ENCODE results near the gene CCSER1. TPM values are rescaled to one million over a fixed set of nuclear protein-coding genes. Genes with fewer than 3 reads are reported as not detected.
"Not testable (repeated sequence)": the region's sequence is repeated elsewhere in the genome, so short reads cannot be mapped to it uniquely, and the experiment has no call there.

Gene CCSER1
- total and polyA plus RNA-seq, 2 experiments from 2014 or later, result 5.2 to 23.4 TPM

GRCh38 chr4:90375081-90375480 is 247.9 kb downstream of the CCSER1 start:
- Histone ChIP-seq H3K27me3 (no peaks in the 10 kb centered on the region), H3K4me3 (no peak overlapping the region), H3K4me1 (ENCODE audit: insufficient read depth) (no peaks in the 10 kb centered on the region), H3K79me2 (no peaks in the 10 kb centered on the region), H3K9me2 (replicated peaks; ENCODE audit: insufficient read depth) (no peaks in the 10 kb centered on the region), H3K4me2 (no peak overlapping the region), H3K27ac (no peak overlapping the region), H4K20me1 (ENCODE audit: insufficient read depth, poor library complexity, severe bottlenecking) (no peaks in the 10 kb centered on the region), H3K9me3 (ENCODE audit: low read depth) (no peaks in the 10 kb centered on the region), H2AFZ (no peak overlapping the region), H3K36me3 (replicated peaks; ENCODE audit: insufficient read depth, low read depth) (no peaks in the 10 kb centered on the region)
- DNase-seq (ENCODE audit: low spot score), result no peak
- TF ChIP-seq CTCF (IDR thresholded peaks at IDR 0.05; ENCODE audit: poor library complexity) (no peak), EZH2phosphoT487 (IDR thresholded peaks at IDR 0.05; ENCODE audit: low read depth, severe bottlenecking, unreplicated experiment) (no peak), EZH2 (IDR thresholded peaks at IDR 0.05; ENCODE audit: borderline replicate concordance) (no peak)
- 93% methylated on average over 2 of the region's 2 CpGs for WGBS (ENCODE audit: low lambda C conversion rate, missing lambda C conversion rate)

DNA sequence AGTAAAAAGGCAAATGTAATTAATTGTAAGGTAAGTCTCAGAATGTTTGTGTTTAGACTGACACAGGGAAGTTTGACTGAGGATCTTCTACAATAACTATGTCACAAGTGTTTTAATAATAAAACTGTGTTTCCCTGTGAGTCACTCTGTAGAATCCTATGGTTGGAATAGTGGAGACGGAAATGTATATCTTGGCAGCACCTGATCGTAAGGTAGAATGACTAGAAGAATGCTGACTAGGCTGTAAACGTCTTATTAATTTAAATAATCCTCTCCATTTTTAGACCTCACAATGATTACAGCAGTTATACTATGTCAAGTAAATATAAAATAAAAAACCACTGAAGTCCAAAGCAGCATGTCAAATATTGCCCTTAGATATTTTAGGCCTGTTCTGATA is 266.0 kb downstream of the CCSER1 start:
- Histone ChIP-seq H3K27me3 (no peaks in the 10 kb centered on the region), H3K36me3 (replicated peaks; ENCODE audit: insufficient read depth, low read depth) (no peaks in the 10 kb centered on the region), H3K4me3 (no peak overlapping the region), H2AFZ (no peak overlapping the region), H3K9me2 (replicated peaks; ENCODE audit: insufficient read depth) (no peaks in the 10 kb centered on the region), H3K27ac (no peak overlapping the region), H3K4me1 (ENCODE audit: insufficient read depth) (no peaks in the 10 kb centered on the region), H4K20me1 (ENCODE audit: insufficient read depth, poor library complexity, severe bottlenecking) (no peaks in the 10 kb centered on the region), H3K4me2 (no peak overlapping the region), H3K79me2 (no peaks in the 10 kb centered on the region), H3K9me3 (ENCODE audit: low read depth) (no peaks in the 10 kb centered on the region)
- no peak for TF ChIP-seq CTCF (IDR thresholded peaks at IDR 0.05; ENCODE audit: poor library complexity)
- no peak for TF ChIP-seq EZH2 (IDR thresholded peaks at IDR 0.05; ENCODE audit: borderline replicate concordance)
- no peak for TF ChIP-seq EZH2phosphoT487 (IDR thresholded peaks at IDR 0.05; ENCODE audit: low read depth, severe bottlenecking, unreplicated experiment)
- no peak for DNase-seq (ENCODE audit: low spot score)
- WGBS (ENCODE audit: low lambda C conversion rate, missing lambda C conversion rate), result 93% methylated on average over 3 of the region's 3 CpGs

- H3K9me2 ChIP-seq (replicated peaks; ENCODE audit: insufficient read depth), result no peaks in the 10 kb centered on the region
- no peak for TF ChIP-seq EZH2 (IDR thresholded peaks at IDR 0.05; ENCODE audit: borderline replicate concordance)
- TF ChIP-seq EZH2phosphoT487 (IDR thresholded peaks at IDR 0.05; ENCODE audit: low read depth, severe bottlenecking, unreplicated experiment), result no peak
- TF ChIP-seq CTCF (IDR thresholded peaks at IDR 0.05; ENCODE audit: poor library complexity), result no peak
- H3K4me2 ChIP-seq, result no peak overlapping the region
- H3K4me3 ChIP-seq, result no peak overlapping the region
- no peaks in the 10 kb centered on the region for H4K20me1 ChIP-seq (ENCODE audit: insufficient read depth, poor library complexity, severe bottlenecking)
- H2AFZ ChIP-seq, result no peak overlapping the region
- no peaks in the 10 kb centered on the region for H3K27me3 ChIP-seq
- no peaks in the 10 kb centered on the region for H3K79me2 ChIP-seq
- H3K9me3 ChIP-seq (ENCODE audit: low read depth), result no peaks in the 10 kb centered on the region
- H3K4me1 ChIP-seq (ENCODE audit: insufficient read depth), result no peaks in the 10 kb centered on the region
- no peak for DNase-seq (ENCODE audit: low spot score)
- 91% methylated on average over 6 of the region's 6 CpGs for WGBS (ENCODE audit: low lambda C conversion rate, missing lambda C conversion rate)
- no peaks in the 10 kb centered on the region for H3K36me3 ChIP-seq (replicated peaks; ENCODE audit: insufficient read depth, low read depth)
- no peak overlapping the region for H3K27ac ChIP-seq
These were observed 276.6 kb downstream of the CCSER1 start for GRCh38 chr4:90403781-90404180.

DNA sequence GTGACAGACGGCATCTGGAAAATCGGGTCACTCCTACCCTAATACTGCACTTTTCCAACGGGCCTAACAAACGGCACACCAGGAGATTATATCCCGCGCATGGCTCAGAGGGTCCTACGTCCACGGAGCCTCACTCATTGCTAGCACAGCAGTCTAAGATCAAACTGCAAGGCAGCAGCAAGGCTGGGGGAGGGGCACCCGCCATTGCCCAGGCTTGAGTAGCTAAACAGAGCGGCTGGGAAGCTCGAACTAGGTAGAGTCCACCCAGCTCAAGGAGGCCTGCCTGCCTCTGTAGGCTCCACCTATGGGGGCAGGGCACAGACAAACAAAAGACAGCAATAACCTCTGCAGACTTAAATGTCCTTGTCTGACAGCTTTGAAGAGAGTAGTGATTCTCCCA is 280.7 kb downstream of the CCSER1 start:
- not testable (repeated sequence) for DNase-seq (ENCODE audit: low spot score); H3K4me3 ChIP-seq; H3K27me3 ChIP-seq; H3K9me3 ChIP-seq (ENCODE audit: low read depth); H3K4me2 ChIP-seq; H3K79me2 ChIP-seq; H3K9me2 ChIP-seq (replicated peaks; ENCODE audit: insufficient read depth); H3K36me3 ChIP-seq (replicated peaks; ENCODE audit: insufficient read depth, low read depth); H3K4me1 ChIP-seq (ENCODE audit: insufficient read depth); H2AFZ ChIP-seq; H3K27ac ChIP-seq; H4K20me1 ChIP-seq (ENCODE audit: insufficient read depth, poor library complexity, severe bottlenecking)
- WGBS (ENCODE audit: low lambda C conversion rate, missing lambda C conversion rate), result 98% methylated on average over 11 of the region's 11 CpGs

GRCh38 chr4:90412786-90413185 is 285.6 kb downstream of the CCSER1 start:
- H3K9me3 ChIP-seq (ENCODE audit: low read depth); H3K36me3 ChIP-seq (replicated peaks; ENCODE audit: insufficient read depth, low read depth); H3K4me3 ChIP-seq; H3K27me3 ChIP-seq; H3K27ac ChIP-seq; H2AFZ ChIP-seq; H4K20me1 ChIP-seq (ENCODE audit: insufficient read depth, poor library complexity, severe bottlenecking); H3K4me2 ChIP-seq; DNase-seq (ENCODE audit: low spot score); H3K4me1 ChIP-seq (ENCODE audit: insufficient read depth); H3K79me2 ChIP-seq; H3K9me2 ChIP-seq (replicated peaks; ENCODE audit: insufficient read depth): not testable (repeated sequence)

Data from hepatocyte (in vitro differentiated cells).